ENCODE measurements around the gene GET3.
"Not testable (repeated sequence)": the region's sequence is repeated elsewhere in the genome, so short reads cannot be mapped to it uniquely, and the experiment has no call there.

GET3 gene

DNA sequence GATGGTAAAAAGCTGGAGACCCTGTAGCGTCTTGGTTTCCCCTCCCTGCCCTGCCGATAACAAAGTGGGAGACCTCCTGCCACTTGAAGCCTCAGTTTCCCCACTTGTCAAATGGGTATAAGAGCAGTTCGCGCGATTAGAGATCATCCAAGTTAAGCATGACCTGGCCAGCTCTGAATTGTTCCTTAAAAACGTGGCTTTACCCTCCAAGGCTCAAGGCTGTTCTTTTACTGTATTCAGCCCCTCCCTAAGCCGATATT is 14.0 kb upstream of the GET3 start:
- ATAC-seq (ENCODE audit: insufficient read depth, low read depth) (no peak), DNase-seq (peak; percentile 29)
- H4K20me1 ChIP-seq (ENCODE audit: insufficient read depth, low read length), result peaks cover 33% of the 10 kb centered on the region
- H3K9ac ChIP-seq (ENCODE audit: low read depth, low read length), result peak overlapping the region; percentile 73
- peak overlapping the region; percentile 50 to 71 for H3K4me3 ChIP-seq (ENCODE audit: low read depth in 1 of 2, low read length in 2 of 2)
- H3K4me1 ChIP-seq (ENCODE audit: insufficient read depth, low read length), result peaks cover 32% of the 10 kb centered on the region
- H3K79me2 ChIP-seq (ENCODE audit: insufficient read depth, low read length), result peaks cover 62% of the 10 kb centered on the region
- peak overlapping the region; percentile 85 for H2AFZ ChIP-seq (ENCODE audit: low read depth, low read length)
- peak overlapping the region; percentile 94 for H3K4me2 ChIP-seq (ENCODE audit: insufficient read depth, low read length)
- H3K27ac ChIP-seq (ENCODE audit: low read length), result peak overlapping the region; percentile 90
- H3K36me3 ChIP-seq (ENCODE audit: insufficient read depth, low read length), result peaks cover 38% of the 10 kb centered on the region
- H3K9me3 ChIP-seq (ENCODE audit: insufficient read depth, low read length, severe bottlenecking), result no peaks in the 10 kb centered on the region
- TF ChIP-seq, protein P1, sequence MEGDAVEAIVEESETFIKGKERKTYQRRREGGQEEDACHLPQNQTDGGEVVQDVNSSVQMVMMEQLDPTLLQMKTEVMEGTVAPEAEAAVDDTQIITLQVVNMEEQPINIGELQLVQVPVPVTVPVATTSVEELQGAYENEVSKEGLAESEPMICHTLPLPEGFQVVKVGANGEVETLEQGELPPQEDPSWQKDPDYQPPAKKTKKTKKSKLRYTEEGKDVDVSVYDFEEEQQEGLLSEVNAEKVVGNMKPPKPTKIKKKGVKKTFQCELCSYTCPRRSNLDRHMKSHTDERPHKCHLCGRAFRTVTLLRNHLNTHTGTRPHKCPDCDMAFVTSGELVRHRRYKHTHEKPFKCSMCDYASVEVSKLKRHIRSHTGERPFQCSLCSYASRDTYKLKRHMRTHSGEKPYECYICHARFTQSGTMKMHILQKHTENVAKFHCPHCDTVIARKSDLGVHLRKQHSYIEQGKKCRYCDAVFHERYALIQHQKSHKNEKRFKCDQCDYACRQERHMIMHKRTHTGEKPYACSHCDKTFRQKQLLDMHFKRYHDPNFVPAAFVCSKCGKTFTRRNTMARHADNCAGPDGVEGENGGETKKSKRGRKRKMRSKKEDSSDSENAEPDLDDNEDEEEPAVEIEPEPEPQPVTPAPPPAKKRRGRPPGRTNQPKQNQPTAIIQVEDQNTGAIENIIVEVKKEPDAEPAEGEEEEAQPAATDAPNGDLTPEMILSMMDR (IDR thresholded peaks at IDR 0.05; ENCODE audit: borderline replicate concordance, extremely low read depth, low read length, poor library complexity, severe bottlenecking), result no peak
- no peak for TF ChIP-seq EZH2 (IDR thresholded peaks at IDR 0.05; ENCODE audit: borderline replicate concordance, low read depth, low read length, severe bottlenecking)
- H3K27me3 ChIP-seq (ENCODE audit: insufficient read depth, low read length, poor library complexity), result no peaks in the 10 kb centered on the region

DNA sequence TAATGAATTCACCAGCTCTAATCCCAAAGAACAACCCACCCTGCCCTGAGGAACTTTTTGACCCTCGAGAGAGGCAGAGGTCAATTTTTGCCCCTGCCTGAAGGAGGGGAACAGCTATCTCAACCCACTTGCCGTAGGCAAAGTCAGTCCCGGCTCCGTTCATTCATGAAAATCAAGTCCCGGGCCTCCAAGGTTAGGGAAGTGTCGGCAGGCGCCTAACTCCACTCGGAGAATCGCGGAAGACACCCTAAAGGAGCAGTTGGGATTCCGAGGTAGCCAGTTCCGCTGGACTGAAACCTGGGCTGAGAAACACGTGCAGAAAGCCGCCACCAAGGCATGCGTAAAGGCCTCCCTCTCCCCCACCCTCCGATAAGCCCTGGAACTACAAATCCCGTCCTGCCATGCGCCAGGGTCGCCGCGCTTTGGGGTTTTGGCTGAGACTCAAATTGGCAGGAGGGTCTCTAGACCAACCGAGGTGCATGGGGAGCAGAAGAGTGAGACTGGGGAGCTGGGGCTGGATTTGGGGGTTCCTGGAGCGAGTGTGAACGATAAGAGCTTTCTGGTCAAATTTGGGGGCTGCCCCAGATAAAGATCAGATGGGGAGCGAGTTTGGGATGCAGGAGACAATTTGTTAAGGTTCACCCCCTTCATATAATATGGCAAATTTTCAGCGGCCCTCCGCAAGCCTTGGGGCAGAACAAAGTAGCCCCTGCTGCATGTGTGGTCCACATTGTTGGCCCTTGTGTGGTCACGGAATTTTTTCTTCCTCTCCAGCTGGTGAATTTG is 13.5 kb upstream of the GET3 start, which contains the start of gene TNPO2:
TSS of gene TNPO2 (minus strand) at position 292 of the 786 bp plus-strand sequence. CDS start 2,955 bp downstream, outside the sequence.
- Histone ChIP-seq H3K27ac (ENCODE audit: low read length) (peak within 1 kb of the TSS; percentile 90), H2AFZ (ENCODE audit: low read depth, low read length) (peak within 1 kb of the TSS; percentile 85), H3K27me3 (ENCODE audit: insufficient read depth, low read length, poor library complexity) (no peaks in the 10 kb centered on the region), H3K4me3 (ENCODE audit: low read depth in 1 of 2, low read length in 2 of 2) (peak within 1 kb of the TSS; percentile 50 to 71), H3K36me3 (ENCODE audit: insufficient read depth, low read length) (peaks cover 38% of the 10 kb centered on the region), H3K79me2 (ENCODE audit: insufficient read depth, low read length) (peaks cover 57% of the 10 kb centered on the region), H3K9me3 (ENCODE audit: insufficient read depth, low read length, severe bottlenecking) (no peaks in the 10 kb centered on the region), H3K4me1 (ENCODE audit: insufficient read depth, low read length) (peaks cover 32% of the 10 kb centered on the region), H3K9ac (ENCODE audit: low read depth, low read length) (peak within 1 kb of the TSS; percentile 73), H4K20me1 (ENCODE audit: insufficient read depth, low read length) (peaks cover 30% of the 10 kb centered on the region), H3K4me2 (ENCODE audit: insufficient read depth, low read length) (peak within 1 kb of the TSS; percentile 94)
- ATAC-seq (ENCODE audit: insufficient read depth, low read depth) (peak; percentile 64), DNase-seq (peak; percentile 85)
- TF ChIP-seq, protein P1 (IDR thresholded peaks at IDR 0.05; ENCODE audit: borderline replicate concordance, extremely low read depth, low read length, poor library complexity, severe bottlenecking), result no peak
- no peak for TF ChIP-seq EZH2 (IDR thresholded peaks at IDR 0.05; ENCODE audit: borderline replicate concordance, low read depth, low read length, severe bottlenecking)

DNA sequence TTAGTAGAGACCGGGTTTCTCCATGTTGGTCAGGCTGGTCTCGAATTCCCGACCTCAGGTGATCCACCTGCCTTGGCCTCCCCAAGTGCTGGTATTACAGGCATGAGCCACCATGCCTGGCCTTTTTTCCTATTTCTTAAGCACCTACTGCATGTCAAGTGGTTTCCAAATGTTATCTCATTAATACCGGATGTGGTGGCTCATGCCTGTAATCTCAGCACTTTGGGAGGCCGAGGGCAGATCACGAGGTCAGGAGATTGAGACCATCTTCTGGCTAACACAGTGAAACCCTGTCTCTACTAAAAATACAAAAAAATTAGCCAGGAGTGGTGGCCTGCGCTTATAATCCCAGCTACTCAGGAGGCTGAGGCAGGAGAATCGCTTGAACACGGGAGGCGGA is 11.7 kb upstream of the GET3 start:
- not testable (repeated sequence) for ATAC-seq (ENCODE audit: insufficient read depth, low read depth); H3K4me3 ChIP-seq (ENCODE audit: low read depth in 1 of 2, low read length in 2 of 2)
- H3K79me2 ChIP-seq (ENCODE audit: insufficient read depth, low read length), result peaks cover 46% of the 10 kb centered on the region

DNA sequence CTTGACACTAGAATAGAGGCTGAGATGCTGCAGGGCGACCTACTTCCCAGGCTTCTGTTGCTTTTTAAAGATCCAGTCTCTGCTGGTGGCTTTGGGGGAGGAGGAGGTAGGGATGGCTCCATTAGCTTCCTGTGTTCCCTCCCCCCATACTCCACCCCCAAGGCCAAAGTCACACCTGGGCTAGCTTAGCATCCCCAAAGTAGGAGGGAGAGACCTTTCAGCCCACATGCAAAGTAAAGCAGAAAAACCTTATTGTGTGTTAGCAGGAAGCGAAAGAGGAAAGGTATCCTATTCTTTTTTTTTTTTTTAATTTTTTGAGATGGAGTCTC is 10.3 kb upstream of the GET3 start:
- Histone ChIP-seq H2AFZ (ENCODE audit: low read depth, low read length) (no peak overlapping the region), H3K36me3 (ENCODE audit: insufficient read depth, low read length) (peaks cover 46% of the 10 kb centered on the region), H3K4me2 (ENCODE audit: insufficient read depth, low read length) (no peak overlapping the region), H3K27ac (ENCODE audit: low read length) (no peak overlapping the region), H3K4me3 (ENCODE audit: low read depth in 1 of 2, low read length in 2 of 2) (no peak overlapping the region), H4K20me1 (ENCODE audit: insufficient read depth, low read length) (peaks cover 29% of the 10 kb centered on the region), H3K27me3 (ENCODE audit: insufficient read depth, low read length, poor library complexity) (no peaks in the 10 kb centered on the region), H3K9me3 (ENCODE audit: insufficient read depth, low read length, severe bottlenecking) (no peaks in the 10 kb centered on the region), H3K4me1 (ENCODE audit: insufficient read depth, low read length) (peaks cover 19% of the 10 kb centered on the region), H3K9ac (ENCODE audit: low read depth, low read length) (no peak overlapping the region), H3K79me2 (ENCODE audit: insufficient read depth, low read length) (peaks cover 46% of the 10 kb centered on the region)
- TF ChIP-seq, protein P1 (IDR thresholded peaks at IDR 0.05; ENCODE audit: borderline replicate concordance, extremely low read depth, low read length, poor library complexity, severe bottlenecking), result no peak
- no peak for TF ChIP-seq EZH2 (IDR thresholded peaks at IDR 0.05; ENCODE audit: borderline replicate concordance, low read depth, low read length, severe bottlenecking)
- ATAC-seq (ENCODE audit: insufficient read depth, low read depth), result no peak
- no peak for DNase-seq

More for the DNA sequence above, 11.7 kb upstream of the GET3 start:
- H3K27me3 ChIP-seq (ENCODE audit: insufficient read depth, low read length, poor library complexity); H3K27ac ChIP-seq (ENCODE audit: low read length); H3K9me3 ChIP-seq (ENCODE audit: insufficient read depth, low read length, severe bottlenecking); DNase-seq; H2AFZ ChIP-seq (ENCODE audit: low read depth, low read length); H3K4me2 ChIP-seq (ENCODE audit: insufficient read depth, low read length); H3K9ac ChIP-seq (ENCODE audit: low read depth, low read length): not testable (repeated sequence)
- H3K4me1 ChIP-seq (ENCODE audit: insufficient read depth, low read length), result peaks cover 27% of the 10 kb centered on the region
- peaks cover 41% of the 10 kb centered on the region for H3K36me3 ChIP-seq (ENCODE audit: insufficient read depth, low read length)
- peaks cover 30% of the 10 kb centered on the region for H4K20me1 ChIP-seq (ENCODE audit: insufficient read depth, low read length)

Measured in DND-41 (cell line).